Hippocampal formation (tissue), 2 donors: ENCODE data around the gene HSPH1.

ENCODE experiments used
- DNase-seq, 2 donors: peaks; one replicate each; lab custom pipeline; 2025; lab: John Stamatoyannopoulos, UW

Gene HSPH1

GRCh38 chr13:31096654-31097302, 64.9 kb downstream of the HSPH1 start:
- DNase-seq, result no peak

- no peak for DNase-seq
These were observed 67.2 kb downstream of the HSPH1 start for GRCh38 chr13:31094331-31095015.

- DNase-seq, result no peak
These were observed 68.4 kb downstream of the HSPH1 start for GRCh38 chr13:31093145-31093885.

GRCh38 chr13:31092646-31093045, 69.1 kb downstream of the HSPH1 start:
- no peak for DNase-seq

GRCh38 chr13:31090961-31091624, 70.6 kb downstream of the HSPH1 start:
- no peak for DNase-seq

GRCh38 chr13:31090096-31090495, 71.6 kb downstream of the HSPH1 start:
- no peak for DNase-seq

- no peak for DNase-seq
These were observed 72.1 kb downstream of the HSPH1 start for GRCh38 chr13:31089649-31090048.

- DNase-seq, result no peak
These were observed 72.8 kb downstream of the HSPH1 start for GRCh38 chr13:31088826-31089420.
